C4-2B (cell line): Measurements from ENCODE around the gene RDH14.
A peak's percentile ranks its signal among the peaks of the same experiment; 100 is the strongest.

Experiments used
- H3K27ac ChIP-seq: fragments of 450-650 bp; 2 replicates; pipeline ENCODE4 v1.5.1; 2017
- CTCF ChIP-seq: fragments of 450-650 bp; conservative IDR thresholded peaks from 2 replicates; pipeline ENCODE4 v1.5.1; 2017; ENCODE audit warnings: mild to moderate bottlenecking
- ZFX ChIP-seq: fragments of 450-650 bp; IDR thresholded peaks from 2 replicates; pipeline ENCODE4 v1.6.1; 2017

The RDH14 gene

GRCh38 chr2:18560031-18560796 lies at the start of gene RDH14:
Gene RDH14, minus strand, starts transcription at chr2:18560653. Its CDS starts 81 bp downstream, at chr2:18560572.
- H3K27ac ChIP-seq = peak within 1 kb of the TSS; percentile 95
- peak; percentile 99 for TF ChIP-seq ZFX
- no peak for TF ChIP-seq CTCF

GRCh38 chr2:18610090-18610489 lies 49.6 kb upstream of the RDH14 start:
- TF ChIP-seq ZFX (no peak), CTCF (no peak)

GRCh38 chr2:18605115-18605514 lies 44.7 kb upstream of the RDH14 start:
- no peak overlapping the region for H3K27ac ChIP-seq
- TF ChIP-seq CTCF = no peak
- no peak for TF ChIP-seq ZFX

More at GRCh38 chr2:18610090-18610489, 49.6 kb upstream of the RDH14 start:
- H3K27ac ChIP-seq = no peak overlapping the region

- no peak overlapping the region for H3K27ac ChIP-seq
- TF ChIP-seq ZFX (no peak), CTCF (no peak)
Observed at GRCh38 chr2:18604531-18604885, 44.1 kb upstream of the RDH14 start.

- no peak overlapping the region for H3K27ac ChIP-seq
- TF ChIP-seq ZFX (no peak), CTCF (no peak)
Observed at GRCh38 chr2:18603854-18604530, 43.5 kb upstream of the RDH14 start.

- no peak for TF ChIP-seq ZFX
- no peak for TF ChIP-seq CTCF
- no peak overlapping the region for H3K27ac ChIP-seq
Observed at GRCh38 chr2:18602298-18602697, 41.8 kb upstream of the RDH14 start.

GRCh38 chr2:18600255-18600613 lies 39.8 kb upstream of the RDH14 start:
- H3K27ac ChIP-seq = no peak overlapping the region
- TF ChIP-seq ZFX = no peak
- no peak for TF ChIP-seq CTCF
